ENCODE results near the gene RBM33. TPM values are rescaled to one million over a fixed set of nuclear protein-coding genes. Genes with fewer than 3 reads are reported as not detected.

Gene RBM33
- total and polyA plus RNA-seq, 2 of the 8 experiments (the other 6 are each of a cell fraction or from before 2014, with no cell fraction given), result 16.5 to 64.6 TPM

DNA sequence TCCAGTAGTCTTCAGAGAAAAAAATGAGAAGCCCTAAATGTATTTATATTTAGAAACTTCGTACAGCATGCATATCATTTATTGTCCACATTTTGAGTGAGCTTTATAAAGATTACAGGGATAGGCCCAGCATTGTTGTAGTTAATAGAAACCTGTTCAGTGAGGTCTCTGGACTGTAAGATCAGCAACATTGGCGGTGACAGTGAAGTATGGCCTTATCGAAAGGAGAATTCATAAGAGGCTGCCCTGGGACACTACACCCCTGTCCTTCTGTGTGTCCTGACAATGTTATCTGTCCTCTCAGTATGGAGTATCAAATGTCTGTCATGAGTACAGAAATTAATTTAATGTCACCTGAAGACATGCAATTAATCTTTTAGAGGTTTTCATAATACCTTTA, 110.6 kb downstream of the RBM33 start:
- DNase-seq (ENCODE audit: low read depth in 1 of 2, low spot score in 2 of 2) (no peak), FAIRE-seq (no peak)
- Histone ChIP-seq H2BK20ac (ENCODE audit: low read length) (no peak overlapping the region), H3K36me3 (ENCODE audit: control insufficient read depth in 2 of 4, insufficient read depth in 4 of 4, low read length in 3 of 4) (peaks cover 0 to 5% (median 2%) of the 10 kb centered on the region in 4 experiments; a peak in 2 of 8 replicates), H2AFZ (ENCODE audit: low read length) (no peak overlapping the region), H3K56ac (replicated peaks; ENCODE audit: insufficient read length, low read depth, low read length) (no peak overlapping the region), H3K18ac (ENCODE audit: extremely low read depth, low read length) (no peak overlapping the region), H3K23ac (ENCODE audit: insufficient read length) (no peak overlapping the region), H3K9me3 (ENCODE audit: insufficient read depth in 2 of 2, low read depth in 1 of 2, low read length in 1 of 2) (peaks cover 6 to 8% of the 10 kb centered on the region in 2 experiments; a peak in 2 of 4 replicates), H3K79me1 (ENCODE audit: low read depth, low read length) (peaks cover 11% of the 10 kb centered on the region), H2BK12ac (ENCODE audit: low read depth, low read length) (no peak overlapping the region), H3K4ac (replicated peaks; ENCODE audit: insufficient read length, low read depth, low read length) (no peak overlapping the region), H4K5ac (ENCODE audit: insufficient read length, low read depth, low read length) (no peak overlapping the region), H3K9ac (replicated peaks in 1 of 4; ENCODE audit: extremely low read depth in 1 of 4, low read depth in 3 of 4, low read length in 3 of 4) (no peak overlapping the region), H3K4me2 (ENCODE audit: insufficient read depth in 1 of 2, low read depth in 2 of 2, low read length in 2 of 2) (no peak overlapping the region), H3K4me3 (ENCODE audit: extremely low read depth in 1 of 4, insufficient read depth in 2 of 4, low read depth in 3 of 4, low read length in 4 of 4) (no peak overlapping the region), H2BK120ac (replicated peaks; ENCODE audit: low read depth, low read length) (no peak overlapping the region), H3K23me2 (ENCODE audit: low read depth, low read length) (no peaks in the 10 kb centered on the region), H3K27ac (ENCODE audit: low read depth, low read length) (no peak overlapping the region), H3K27me3 (replicated peaks in 1 of 4; ENCODE audit: control insufficient read depth in 3 of 4, extremely low read depth in 1 of 4, insufficient read depth in 3 of 4, low read length in 3 of 4) (no peaks in the 10 kb centered on the region), H4K20me1 (replicated peaks in 1 of 2; ENCODE audit: control insufficient read depth in 1 of 2, insufficient read depth in 2 of 2, low read length in 2 of 2) (peaks cover 2 to 13% of the 10 kb centered on the region in 2 experiments), H2AK5ac (ENCODE audit: low read depth, low read length) (no peak overlapping the region), H4K91ac (replicated peaks; ENCODE audit: insufficient read length, low read length) (no peak overlapping the region), H2BK15ac (ENCODE audit: low read length) (no peak overlapping the region), H3K79me2 (ENCODE audit: control insufficient read depth in 1 of 2, insufficient read depth in 2 of 2, low read length in 2 of 2) (peaks cover 3 to 91% of the 10 kb centered on the region in 2 experiments; a peak in 3 of 4 replicates), H3K14ac (ENCODE audit: insufficient read length) (no peak overlapping the region), H2BK5ac (ENCODE audit: low read depth, low read length) (no peak overlapping the region), H3K4me1 (replicated peaks in 1 of 4; ENCODE audit: control insufficient read depth in 3 of 4, insufficient read depth in 4 of 4, low read length in 3 of 4) (peaks cover 0 to 4% (median 2%) of the 10 kb centered on the region in 4 experiments; a peak in 4 of 7 replicates), H4K8ac (ENCODE audit: extremely low read depth, insufficient read depth, low read length) (no peak overlapping the region)
- 95% methylated on average over 3 of the region's 3 CpGs; no CpG with 5 or more reads in 1 of the 2 experiments for WGBS, 2 experiments (ENCODE audit: extremely low coverage in 1 of 2, insufficient coverage in 1 of 2, insufficient read length in 1 of 2, insufficient replicate concordance in 2 of 2, low coverage in 1 of 2, low lambda C conversion rate in 2 of 2, missing lambda C conversion rate in 1 of 2)
- ChIA-PET CTCF (ENCODE audit: partially characterized antibody) (no interaction called here), POLR2A (ENCODE audit: partially characterized antibody) (no interaction called here)
- TF ChIP-seq SAP30 (IDR thresholded peaks at IDR 0.05; ENCODE audit: insufficient read depth, insufficient replicate concordance, low read length) (no peak), TCF12 (IDR thresholded peaks at IDR 0.05; ENCODE audit: low read depth, low read length) (no peak), POLR2AphosphoS5 (IDR thresholded peaks at IDR 0.05; ENCODE audit: low read depth, low read length) (no peak), GABPA (IDR thresholded peaks at IDR 0.05; ENCODE audit: borderline replicate concordance, insufficient read depth, low read length) (no peak), EGR1 (IDR thresholded peaks at IDR 0.05; ENCODE audit: borderline replicate concordance, low read depth, low read length) (no peak), BACH1 (IDR thresholded peaks at IDR 0.05; ENCODE audit: low read length) (no peak), FOSL1 (IDR thresholded peaks at IDR 0.05; ENCODE audit: insufficient read depth, low read depth, low read length) (no peak), POLR2A (IDR thresholded peaks at IDR 0.05; ENCODE audit: control extremely low read depth in 1 of 2, low read depth in 2 of 2, low read length in 2 of 2) (no peak), HDAC6 (IDR thresholded peaks at IDR 0.05; ENCODE audit: low read depth, low read length) (no peak), NRF1 (IDR thresholded peaks at IDR 0.05; ENCODE audit: low read depth, low read length) (no peak), BRCA1 (IDR thresholded peaks at IDR 0.05; ENCODE audit: low read depth, low read length) (no peak), SP4 (IDR thresholded peaks at IDR 0.05; ENCODE audit: low read length) (no peak), RXRA (IDR thresholded peaks at IDR 0.05; ENCODE audit: insufficient read depth, low read depth, low read length) (no peak)
- TF ChIP-seq, protein P1, sequence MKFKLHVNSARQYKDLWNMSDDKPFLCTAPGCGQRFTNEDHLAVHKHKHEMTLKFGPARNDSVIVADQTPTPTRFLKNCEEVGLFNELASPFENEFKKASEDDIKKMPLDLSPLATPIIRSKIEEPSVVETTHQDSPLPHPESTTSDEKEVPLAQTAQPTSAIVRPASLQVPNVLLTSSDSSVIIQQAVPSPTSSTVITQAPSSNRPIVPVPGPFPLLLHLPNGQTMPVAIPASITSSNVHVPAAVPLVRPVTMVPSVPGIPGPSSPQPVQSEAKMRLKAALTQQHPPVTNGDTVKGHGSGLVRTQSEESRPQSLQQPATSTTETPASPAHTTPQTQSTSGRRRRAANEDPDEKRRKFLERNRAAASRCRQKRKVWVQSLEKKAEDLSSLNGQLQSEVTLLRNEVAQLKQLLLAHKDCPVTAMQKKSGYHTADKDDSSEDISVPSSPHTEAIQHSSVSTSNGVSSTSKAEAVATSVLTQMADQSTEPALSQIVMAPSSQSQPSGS (IDR thresholded peaks at IDR 0.05; ENCODE audit: low read length), result no peak
